NOMO-1 treated with DMSO at 0.1 percent for 48 hours (cell line): ENCODE data around the gene KCNF1.
A peak's percentile ranks its signal among the peaks of the same experiment; 100 is the strongest.

ENCODE experiments used
- DNase-seq: peaks from one replicate; lab custom pipeline; 2025; ENCODE audit not compliant: unreplicated experiment; lab: John Stamatoyannopoulos, UW

Gene KCNF1

DNA sequence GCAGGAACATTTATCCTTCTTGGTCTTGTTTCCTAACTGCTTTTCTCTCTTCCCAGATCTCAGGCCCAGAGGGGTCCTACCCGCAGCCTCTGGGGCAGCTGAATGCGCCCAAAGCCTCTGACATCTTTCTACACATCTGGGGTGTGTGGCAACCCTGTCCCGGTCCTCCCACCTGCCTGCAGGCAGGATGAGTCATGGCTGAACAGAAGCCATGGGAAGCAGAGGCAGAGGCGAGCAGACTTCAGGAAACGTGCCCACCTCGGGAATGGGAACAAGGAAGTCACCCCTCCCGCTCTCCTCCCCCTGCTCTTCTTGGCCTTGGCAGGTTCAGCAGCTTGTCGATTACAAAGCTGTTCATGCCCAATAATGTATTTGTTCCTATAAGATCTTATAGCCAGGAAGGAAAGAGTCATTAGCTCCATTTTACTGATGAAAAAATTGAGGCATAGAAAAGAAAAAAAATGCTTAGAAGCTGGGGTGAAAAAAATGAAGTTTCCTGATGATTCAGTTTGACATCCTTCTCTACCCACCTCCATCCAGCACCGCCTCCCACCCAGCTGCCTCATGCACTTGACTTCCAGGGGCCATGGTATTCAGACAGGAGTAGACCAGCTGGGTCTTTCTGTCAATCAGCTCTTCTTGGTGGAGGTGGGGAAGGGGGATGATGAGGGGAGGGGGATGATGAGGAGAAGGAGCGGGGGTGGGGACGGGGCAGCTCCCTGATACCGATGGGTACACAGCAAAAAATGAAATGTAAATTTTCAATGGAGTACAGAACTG is 10.4 kb upstream of the KCNF1 start:
- DNase-seq = no peak

DNA sequence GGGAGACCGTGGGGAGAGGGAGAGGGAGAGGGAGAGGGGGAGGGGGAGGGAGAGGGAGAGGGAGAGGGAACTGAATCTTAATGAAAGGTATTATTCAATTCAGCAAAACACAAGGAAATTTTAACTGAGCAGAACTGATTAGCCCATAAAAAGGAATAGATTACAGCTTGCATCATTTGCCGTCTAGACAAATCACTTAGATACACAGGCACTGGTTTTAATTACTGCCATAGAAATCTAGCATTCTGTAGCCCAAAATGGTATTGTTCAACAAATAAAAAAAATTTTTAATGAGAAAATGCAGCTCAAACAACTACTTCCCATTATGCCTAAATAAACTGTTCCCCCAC is 7.9 kb upstream of the KCNF1 start:
- no peak for DNase-seq

GRCh38 chr2:10904455-10904854 is 7.3 kb upstream of the KCNF1 start:
- no peak for DNase-seq

DNA sequence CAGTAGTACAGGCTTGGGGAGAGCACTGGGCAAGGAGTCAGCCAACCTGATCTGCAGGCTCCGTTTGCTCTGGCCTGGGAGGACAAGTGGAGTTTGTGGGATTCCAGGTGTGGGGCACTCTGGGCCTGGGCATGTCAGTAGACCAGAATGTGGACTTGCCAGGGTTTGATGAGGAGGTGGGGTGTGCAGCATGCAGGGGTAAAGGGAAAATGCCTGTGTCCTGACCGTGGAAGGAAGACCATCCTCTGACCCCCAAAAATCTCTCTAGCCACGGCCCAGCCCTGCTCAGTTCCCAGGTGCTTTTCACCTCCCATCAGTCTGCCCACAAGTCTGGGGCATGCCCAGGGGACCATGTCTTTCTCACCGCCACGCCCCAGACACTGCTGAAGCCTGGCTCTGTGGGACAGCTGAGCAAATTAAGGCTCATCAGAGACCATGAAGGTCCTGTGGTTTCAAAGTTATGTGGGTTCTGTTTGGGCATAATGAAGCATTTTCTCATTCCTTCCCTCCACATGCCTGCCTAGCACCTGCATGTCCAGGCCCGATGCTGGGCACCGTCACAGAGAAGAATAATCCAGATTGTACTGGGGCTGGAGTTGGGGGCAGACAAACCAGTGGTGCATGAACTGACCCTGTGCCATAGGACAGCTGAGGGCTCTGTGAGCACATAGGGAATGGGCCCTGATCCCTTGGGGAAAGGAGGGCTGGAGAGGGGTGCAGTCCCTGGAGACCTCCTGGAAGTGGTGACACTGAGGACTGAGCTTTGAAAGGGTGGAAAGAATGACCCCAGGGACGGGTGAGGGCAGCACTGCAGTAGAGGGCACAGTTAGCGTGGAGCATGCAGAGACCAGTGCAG is 6.5 kb upstream of the KCNF1 start:
- no peak for DNase-seq

DNA sequence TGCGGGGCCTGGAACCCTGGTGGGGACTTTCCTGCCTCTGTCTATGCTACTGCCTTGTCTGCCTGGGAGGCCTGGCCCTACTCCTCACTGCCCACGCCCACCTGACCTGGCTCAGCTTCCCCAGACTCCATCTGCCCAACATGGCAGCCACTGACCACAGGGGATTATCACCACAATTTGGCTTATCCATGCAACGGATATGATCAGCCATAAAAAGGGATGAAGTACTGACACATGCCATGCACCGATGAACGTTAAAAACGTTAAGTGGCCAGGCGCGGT is 5.9 kb upstream of the KCNF1 start:
- no peak for DNase-seq

GRCh38 chr2:10906926-10907625 is 4.7 kb upstream of the KCNF1 start:
- no peak for DNase-seq

DNA sequence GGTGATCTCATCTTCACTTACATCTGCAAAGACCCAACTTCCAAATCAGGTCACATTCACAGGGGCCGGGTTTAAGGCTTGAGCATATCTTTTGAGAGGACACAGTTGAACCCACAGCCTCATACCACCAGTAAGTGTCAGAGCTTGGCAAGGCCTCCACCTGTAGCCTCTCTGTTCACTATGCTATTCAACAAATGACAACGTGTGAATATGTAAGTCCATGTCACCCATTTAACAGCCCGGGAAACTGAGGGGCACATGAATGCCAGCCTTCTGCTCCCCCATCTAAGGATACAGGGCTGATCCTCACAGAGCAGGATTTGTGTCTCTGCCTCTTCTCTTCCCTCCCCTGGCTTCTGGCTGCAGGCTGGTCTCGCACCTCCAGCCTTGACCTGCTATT is 3.5 kb upstream of the KCNF1 start:
- DNase-seq = no peak

DNA sequence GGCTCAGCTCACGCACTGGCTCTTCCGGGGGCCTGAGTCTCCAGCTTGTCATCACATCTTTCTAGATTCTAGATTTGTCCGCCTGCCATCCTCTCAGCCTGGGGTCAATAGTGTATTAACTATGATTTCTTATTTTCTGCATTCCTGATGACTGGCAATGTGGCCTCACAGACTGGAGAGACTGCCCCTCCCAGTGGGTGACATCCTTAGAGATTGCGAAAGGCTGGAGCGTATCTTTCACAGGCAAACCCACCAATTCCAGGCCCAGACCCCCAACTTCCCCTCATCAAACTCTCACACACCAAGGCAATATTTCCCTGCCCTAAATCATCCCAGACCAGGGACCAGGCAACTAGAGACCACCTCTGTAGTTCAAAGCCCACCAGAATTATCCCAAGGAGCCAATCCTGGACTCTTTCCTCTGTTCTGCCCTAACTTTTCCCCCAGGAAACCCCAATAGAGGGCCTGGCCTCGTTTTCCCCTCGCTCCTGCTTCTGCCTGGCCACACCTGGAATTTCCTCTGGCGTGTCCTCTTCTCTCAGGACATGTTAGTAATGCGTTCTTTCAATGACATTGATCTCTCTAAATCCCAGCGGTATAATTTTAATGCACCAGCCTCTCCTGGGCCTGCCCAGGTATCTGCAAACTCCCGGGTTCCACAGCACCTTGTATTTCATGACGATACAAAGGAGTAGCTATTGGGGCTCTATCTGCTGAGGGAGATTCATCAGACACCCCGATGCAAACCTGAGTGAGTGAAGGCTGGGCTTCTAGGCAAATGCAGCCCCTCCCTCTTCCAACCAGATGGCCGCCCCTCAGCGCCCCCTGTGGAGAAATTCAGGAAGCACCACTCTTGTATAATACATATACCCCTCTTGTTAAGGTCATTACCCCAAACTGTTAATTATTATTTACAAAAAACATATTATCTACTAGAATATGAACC is 2.4 kb upstream of the KCNF1 start:
- DNase-seq = no peak

DNA sequence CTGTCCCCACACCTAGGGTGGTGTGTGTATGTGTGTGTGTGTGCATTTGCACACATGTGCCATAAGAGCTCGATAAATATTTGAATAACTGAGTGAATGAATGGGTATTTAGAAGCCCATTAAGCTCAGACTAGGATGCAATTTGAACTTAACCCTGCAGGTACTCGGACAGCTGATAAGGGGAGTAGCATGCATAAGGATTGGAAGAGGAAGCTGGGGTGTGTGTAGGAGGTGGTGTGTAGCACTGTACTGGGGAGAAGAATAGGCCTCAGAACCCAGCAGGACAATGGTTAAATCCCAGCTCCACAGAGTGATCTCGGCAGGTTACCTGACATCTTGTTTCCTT is 1.8 kb upstream of the KCNF1 start:
- DNase-seq = no peak

DNA sequence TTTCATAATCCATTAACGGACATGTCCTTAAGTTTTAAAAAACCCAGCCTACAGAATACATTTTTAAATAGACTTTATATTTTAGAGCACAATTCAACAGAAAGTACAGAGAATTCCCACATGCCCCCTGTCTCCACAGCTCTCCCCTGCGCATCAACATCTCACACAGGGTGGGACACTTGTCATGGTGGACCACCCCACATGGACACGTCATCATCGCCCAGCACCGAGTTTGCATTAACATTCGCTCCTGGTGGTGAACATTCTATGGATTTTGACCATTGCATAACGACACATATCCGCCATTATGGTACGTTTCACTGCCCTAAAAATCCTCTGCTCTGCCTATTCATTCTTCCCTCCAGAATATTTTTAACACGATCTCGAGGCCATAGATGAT is 1.1 kb upstream of the KCNF1 start:
- no peak for DNase-seq

DNA sequence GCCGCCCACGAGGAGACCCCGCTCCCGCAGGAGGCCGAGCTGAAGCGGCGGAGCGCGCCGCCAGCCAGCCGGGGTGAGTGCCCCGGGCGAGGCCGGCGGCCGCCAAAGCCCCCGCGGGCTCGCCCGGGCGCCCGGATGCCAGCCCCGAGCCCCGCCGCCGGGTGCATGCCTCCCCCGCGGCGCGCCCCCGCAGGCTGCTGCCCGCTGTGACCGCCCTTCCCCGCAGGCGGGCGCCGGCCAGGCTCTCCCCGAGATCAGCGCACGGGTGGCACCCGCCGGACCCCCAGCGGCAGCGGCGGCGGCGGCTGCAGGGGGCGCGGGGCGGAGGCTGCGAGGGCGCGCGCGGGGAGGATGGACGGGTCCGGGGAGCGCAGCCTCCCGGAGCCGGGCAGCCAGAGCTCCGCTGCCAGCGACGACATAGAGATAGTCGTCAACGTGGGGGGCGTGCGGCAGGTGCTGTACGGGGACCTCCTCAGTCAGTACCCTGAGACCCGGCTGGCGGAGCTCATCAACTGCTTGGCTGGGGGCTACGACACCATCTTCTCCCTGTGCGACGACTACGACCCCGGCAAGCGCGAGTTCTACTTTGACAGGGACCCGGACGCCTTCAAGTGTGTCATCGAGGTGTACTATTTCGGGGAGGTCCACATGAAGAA is 470 bp downstream of the KCNF1 start:
- DNase-seq = no peak

GRCh38 chr2:10912796-10913455 is 1.2 kb downstream of the KCNF1 start:
- DNase-seq = no peak

DNA sequence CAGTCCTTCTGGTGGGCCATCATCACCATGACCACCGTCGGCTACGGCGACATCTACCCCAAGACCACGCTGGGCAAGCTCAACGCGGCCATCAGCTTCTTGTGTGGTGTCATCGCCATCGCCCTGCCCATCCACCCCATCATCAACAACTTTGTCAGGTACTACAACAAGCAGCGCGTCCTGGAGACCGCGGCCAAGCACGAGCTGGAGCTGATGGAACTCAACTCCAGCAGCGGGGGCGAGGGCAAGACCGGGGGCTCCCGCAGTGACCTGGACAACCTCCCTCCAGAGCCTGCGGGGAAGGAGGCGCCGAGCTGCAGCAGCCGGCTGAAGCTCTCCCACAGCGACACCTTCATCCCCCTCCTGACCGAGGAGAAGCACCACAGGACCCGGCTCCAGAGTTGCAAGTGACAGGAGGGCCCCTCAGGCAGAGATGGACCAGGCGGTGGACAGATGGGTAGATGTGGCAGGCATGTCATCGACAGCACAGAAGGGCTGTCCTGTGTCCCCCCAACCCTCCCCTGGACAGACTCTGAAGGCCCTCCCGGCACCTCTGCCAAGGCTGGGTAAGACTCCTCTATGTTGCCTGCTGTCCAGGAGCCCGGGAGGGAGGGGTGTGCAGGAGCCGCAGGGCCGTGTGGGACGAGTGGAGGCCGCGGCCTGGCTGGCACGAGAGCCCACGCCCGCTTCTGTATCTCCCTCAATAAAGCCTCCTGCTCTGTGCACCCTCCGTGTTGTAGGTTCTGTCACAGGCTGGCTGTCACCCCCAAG is 2.0 kb downstream of the KCNF1 start:
- no peak for DNase-seq

DNA sequence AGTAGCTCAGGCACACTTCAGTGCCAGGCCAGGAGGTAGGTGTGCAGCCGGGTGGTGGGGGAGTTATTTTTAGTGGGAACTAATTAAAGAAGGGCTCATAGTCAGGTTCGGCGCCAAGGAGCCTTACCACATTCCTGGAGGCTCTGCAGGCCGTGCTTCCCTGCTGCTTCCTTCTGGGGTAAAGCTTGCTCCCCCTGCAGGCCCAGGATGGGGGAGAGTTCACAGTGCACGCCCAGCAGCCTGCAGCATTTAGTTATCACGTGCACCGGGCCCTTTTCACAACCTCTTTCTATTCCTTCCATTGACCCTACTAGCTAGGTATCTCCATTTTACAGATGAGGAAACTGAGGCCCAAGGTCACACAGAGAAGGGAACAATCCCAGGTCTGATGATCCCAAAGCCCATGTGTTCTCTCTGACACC is 2.5 kb downstream of the KCNF1 start:
- peak; percentile 24 for DNase-seq

- no peak for DNase-seq
Observed at GRCh38 chr2:10915236-10915635, 3.5 kb downstream of the KCNF1 start.

DNA sequence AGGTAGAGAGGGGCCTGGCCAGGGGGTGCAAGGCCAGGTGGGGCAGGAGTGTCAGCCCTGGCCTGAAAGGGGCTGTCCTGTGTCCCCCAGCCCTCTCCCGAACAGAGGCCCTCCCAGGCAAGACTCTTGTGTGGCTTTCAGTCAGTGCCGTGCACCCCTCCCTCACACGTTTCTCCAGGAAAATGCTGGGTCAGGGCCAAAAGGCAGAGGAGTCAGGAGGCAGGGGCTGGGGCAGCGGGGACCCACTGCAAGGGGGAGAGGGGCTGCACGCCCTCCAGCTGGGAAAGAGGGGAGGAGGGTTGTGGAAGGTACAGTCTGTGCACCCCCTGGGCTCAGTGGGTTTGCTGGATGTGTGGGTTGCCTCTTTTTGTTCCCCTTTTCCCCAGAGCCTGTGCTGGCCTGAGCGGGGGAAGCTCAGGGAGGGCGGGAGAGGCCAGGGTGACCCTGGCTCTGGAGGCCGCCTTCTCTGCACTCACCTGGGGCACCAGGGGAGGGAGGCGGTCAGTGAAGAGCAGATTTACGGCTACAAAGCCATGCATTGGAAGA is 4.1 kb downstream of the KCNF1 start:
- DNase-seq = no peak

GRCh38 chr2:10916953-10917352 is 5.2 kb downstream of the KCNF1 start:
- DNase-seq = no peak

GRCh38 chr2:10917927-10918326 is 6.2 kb downstream of the KCNF1 start:
- DNase-seq = no peak
